GM12874 (cell line): Measurements from ENCODE around the gene LCTL.

Experiments
- TF ChIP-seq, protein P1 (sequence below): IDR thresholded peaks from 2 replicates; pipeline ENCODE4 v1.5.1; 2011; ENCODE audit warnings: low read depth, mild to moderate bottlenecking, control low read depth, low read length, moderate library complexity; ENCODE audit not compliant: insufficient read depth

LCTL gene, protein sequence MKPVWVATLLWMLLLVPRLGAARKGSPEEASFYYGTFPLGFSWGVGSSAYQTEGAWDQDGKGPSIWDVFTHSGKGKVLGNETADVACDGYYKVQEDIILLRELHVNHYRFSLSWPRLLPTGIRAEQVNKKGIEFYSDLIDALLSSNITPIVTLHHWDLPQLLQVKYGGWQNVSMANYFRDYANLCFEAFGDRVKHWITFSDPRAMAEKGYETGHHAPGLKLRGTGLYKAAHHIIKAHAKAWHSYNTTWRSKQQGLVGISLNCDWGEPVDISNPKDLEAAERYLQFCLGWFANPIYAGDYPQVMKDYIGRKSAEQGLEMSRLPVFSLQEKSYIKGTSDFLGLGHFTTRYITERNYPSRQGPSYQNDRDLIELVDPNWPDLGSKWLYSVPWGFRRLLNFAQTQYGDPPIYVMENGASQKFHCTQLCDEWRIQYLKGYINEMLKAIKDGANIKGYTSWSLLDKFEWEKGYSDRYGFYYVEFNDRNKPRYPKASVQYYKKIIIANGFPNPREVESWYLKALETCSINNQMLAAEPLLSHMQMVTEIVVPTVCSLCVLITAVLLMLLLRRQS

DNA sequence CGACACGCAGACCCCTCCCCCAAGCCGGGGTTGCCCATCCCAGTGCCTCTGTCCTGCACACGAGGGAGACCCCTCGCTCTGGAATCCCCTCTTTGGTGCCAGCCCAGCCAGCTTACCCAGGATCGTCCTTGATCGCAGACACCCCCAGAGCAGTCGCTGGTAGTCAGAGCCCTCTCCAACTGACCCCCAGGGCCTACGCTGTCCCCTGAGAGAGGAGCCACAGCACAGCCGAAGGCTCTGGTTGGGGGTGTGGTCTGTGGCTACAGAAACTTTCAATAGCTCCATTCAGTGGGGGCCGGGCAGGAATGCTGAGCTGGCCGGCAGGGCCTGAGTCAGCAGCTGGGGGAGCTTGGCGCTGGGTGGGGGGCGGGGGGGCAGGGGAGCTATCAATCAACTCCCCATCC, at the start of gene LCTL:
Gene LCTL, minus strand, starts transcription at position 258 of the 404 bp plus-strand sequence. CDS start 633 bp downstream, outside the sequence.
- TF ChIP-seq, protein P1, sequence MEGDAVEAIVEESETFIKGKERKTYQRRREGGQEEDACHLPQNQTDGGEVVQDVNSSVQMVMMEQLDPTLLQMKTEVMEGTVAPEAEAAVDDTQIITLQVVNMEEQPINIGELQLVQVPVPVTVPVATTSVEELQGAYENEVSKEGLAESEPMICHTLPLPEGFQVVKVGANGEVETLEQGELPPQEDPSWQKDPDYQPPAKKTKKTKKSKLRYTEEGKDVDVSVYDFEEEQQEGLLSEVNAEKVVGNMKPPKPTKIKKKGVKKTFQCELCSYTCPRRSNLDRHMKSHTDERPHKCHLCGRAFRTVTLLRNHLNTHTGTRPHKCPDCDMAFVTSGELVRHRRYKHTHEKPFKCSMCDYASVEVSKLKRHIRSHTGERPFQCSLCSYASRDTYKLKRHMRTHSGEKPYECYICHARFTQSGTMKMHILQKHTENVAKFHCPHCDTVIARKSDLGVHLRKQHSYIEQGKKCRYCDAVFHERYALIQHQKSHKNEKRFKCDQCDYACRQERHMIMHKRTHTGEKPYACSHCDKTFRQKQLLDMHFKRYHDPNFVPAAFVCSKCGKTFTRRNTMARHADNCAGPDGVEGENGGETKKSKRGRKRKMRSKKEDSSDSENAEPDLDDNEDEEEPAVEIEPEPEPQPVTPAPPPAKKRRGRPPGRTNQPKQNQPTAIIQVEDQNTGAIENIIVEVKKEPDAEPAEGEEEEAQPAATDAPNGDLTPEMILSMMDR = no peak

DNA sequence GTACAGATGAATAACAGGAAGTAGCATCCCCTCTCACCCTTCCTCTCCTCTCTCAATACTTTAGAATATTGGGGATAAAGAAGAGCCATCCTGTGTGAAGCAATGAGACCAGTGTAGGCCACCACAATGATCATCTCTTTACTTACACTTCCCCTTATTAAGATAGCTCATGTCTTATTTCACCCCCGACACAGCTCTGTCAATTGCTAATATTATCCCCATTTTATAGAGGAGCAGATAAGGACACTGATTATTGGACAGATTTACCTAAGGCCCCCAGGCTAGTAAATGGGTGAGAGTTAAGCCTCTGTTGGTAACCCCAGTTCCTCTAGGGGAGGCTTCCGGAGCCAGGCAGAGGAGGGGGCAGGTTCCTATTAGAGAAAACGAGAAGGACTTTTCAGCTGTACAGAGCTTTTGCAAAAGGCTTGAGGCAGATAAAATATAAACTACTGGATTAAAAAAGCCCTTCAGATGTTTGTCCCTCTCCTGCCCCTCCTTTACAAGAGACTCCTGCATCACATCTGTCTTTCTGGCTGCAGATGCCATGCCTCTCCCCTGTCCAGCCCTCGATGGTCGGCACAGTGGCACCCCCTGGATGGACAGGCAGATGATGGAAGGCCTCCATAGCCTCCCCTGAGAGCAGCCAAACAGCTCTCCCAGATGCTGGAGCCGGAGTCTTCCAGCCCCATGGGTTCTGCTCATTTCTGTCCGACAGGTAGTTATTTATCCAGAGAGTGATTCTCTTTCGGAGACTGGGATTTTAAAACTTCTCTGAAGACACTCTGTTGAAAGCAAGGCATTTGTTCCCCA, 49.4 kb upstream of the LCTL start:
- TF ChIP-seq, protein P1 = no peak

DNA sequence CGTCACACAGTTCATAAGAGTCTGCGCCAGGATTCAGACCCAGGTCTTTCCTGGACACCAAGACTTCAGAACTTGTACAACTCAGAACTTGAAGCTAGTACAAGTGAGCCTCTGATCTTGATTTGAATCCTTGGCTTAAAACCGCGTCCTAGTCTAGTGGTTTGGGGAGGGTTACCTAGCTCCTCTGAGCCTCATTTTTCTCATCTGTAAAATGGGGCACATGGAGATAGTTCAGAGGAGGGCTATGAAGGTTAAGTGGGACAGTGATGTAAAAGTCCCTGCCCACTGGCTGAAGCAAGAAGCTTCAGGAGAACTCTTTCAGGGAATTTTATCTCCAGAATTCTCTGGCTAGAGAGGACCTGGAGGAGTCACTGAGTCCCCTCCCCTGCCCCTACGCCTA, 48.7 kb upstream of the LCTL start:
- TF ChIP-seq, protein P1 = no peak

DNA sequence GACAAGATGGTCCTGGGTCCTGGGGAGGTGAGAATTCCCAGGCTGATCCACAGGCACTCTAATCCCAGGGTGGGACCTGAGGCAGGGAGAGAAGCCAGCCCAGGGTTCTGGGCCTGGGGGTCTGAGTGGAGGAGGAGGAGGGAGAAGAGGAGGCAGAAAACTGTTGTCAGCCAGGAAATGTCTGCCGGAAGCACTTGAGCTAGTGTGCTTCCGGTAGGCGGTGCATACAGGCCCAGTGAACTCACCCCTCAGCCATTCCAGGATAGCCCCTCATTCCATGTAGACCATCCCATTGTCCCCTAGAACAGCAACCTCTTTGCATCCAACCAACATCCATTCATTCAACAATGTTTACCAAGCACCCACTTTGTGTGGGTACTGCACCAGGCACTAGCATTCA, 47.9 kb upstream of the LCTL start:
- TF ChIP-seq, protein P1 = no peak

DNA sequence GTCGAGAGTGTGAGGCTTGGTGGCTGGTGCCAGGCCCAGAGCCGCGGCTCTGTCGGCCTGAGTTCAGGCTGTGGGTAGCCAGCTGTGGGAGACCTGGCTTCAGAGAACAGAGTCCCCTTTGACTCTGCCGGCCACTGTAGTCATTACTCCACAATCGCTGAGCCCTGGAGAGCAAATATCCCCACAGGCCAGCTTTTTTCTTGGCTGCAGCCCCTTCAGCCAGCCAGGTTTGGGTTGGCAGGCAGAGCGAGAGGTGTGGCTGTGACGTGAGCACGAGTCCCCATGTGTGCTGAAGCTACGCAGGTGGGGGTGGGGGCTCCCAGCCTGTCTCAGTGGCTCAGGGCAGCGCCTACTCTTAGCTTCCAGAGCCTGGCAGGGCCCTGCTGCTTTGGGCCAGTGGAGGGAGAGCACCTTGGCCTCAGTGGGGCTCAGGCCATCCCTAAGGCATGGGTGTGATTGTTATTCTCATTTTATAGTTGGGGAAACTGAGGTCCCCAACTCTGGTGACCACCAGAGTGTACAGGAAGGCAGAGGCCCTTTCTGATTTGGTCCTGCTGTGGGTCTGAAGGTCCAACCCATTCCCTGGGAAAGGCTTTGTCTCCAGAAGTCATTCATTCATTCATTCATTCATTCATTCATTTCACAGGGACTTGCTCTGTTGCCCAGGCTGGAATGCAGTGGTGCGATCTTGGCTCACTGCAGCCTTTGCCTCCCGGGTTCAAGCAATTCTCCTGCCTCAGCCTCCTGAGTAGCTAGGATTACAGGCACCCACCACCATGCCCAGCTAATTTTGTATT, 45.7 kb upstream of the LCTL start:
- TF ChIP-seq, protein P1 = no peak

DNA sequence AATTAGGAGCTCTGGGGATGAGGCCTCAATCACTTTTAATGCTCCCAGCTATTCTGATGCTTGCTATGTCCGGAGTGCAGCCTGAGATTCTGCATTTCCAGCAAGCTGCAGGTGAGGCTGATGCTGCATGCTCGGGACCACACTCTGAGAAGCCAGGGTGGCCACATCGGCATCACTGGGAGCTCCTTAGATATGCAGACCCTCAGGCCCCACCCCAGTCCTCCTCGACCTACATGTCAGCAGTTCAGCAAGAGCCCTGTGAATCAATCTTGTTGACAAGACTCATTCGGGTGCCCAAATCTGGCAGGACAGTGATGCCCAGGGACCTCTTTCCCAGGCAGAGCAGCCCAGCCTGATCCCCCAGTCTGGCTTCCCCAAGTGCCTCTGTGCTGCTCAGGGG, 44.1 kb upstream of the LCTL start:
- TF ChIP-seq, protein P1 = no peak
